ENCODE results near the gene TICAM1.
"Not testable (repeated sequence)": the region's sequence is repeated elsewhere in the genome, so short reads cannot be mapped to it uniquely, and the experiment has no call there.

- not testable (repeated sequence) for TF ChIP-seq CTCF (conservative IDR thresholded peaks at IDR 0.05; ENCODE audit: low read depth, low read length); EZH2 (IDR thresholded peaks at IDR 0.05; ENCODE audit: borderline replicate concordance, low read depth, low read length, poor library complexity, severe bottlenecking)
Observed at GRCh38 chr19:4853506-4853905, 22.0 kb upstream of the TICAM1 start.
